HG02798 (cell line): ENCODE results near the gene RFLNA.
"Not testable (repeated sequence)": the region's sequence is repeated elsewhere in the genome, so short reads cannot be mapped to it uniquely, and the experiment has no call there.

Source experiments
- ATAC-seq: cut with Tn5 transposase; IDR thresholded peaks from one replicate; pipeline ENCODE4 v1.9.1; 2021; ENCODE audit warnings: mild to moderate bottlenecking; ENCODE audit not compliant: unreplicated experiment, poor library complexity

The RFLNA gene

GRCh38 chr12:124317400-124317799, 22.5 kb downstream of the RFLNA start:
- ATAC-seq = no peak

DNA sequence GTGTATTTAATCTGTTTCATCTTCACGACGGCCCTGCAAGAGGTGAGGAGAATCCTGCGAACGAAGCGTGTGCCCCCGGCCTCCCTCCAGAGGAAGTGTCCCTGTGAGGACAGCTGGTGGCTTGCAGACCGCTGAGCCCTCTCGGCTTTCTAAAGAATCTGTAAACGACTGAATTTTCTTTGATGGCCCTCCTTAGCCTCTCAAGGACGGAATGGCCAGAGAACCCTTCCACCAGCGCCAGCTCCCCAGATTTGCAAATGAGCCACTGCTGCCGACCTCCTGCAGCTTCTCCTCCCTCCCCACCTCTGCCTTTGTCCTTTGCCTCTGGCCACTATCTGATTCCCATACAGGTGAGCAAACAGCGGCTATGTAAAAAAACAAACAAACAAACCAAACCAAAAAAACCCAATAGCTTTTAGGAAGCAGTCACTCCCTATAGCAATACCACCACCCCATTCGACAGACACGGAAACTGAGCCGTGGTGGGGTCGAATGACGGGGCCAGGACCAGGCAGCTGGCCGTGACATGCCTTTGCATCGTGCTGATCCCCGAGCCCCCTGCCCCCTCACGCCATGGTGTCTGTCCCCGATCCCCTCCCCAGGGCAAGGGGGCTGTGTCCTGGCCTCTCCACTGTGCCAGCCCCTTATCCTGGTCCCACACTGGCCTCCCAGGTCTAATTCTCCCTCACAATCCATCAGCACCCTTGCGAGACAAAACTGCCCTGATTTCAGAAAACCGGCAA, 23.6 kb downstream of the RFLNA start:
- no peak for ATAC-seq

DNA sequence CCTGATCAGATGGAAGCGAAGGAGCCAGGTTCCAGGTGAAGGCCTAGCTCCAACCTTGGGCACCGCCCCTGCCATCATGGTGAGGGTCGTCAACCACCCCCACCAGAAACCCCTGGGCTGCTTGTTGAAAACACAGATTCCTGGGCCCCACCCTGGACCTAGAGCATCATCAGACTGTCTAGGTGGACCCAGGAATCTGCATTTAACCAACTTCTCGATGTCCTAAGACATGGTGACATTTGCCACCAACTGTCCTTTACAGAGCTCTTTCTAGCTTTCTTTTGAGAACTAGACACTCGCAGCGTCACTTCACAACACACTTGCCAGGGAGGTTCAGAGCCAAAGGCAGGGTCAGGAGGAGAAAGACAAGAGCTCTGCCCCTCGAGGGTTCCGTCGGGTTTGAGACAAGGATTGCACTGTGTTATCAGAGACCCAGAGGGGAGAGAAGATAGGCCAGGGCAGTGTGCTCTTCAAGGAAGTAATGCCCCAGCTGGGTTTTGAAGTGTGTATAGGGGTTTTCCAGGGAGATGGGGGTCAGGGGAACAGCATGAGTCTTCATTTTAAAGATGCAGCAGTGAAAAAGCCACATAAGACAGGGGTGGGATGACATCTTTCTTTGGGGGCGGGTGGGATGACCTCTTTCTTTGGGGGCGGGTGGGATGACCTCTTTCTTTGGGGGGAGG, 24.6 kb downstream of the RFLNA start:
- no peak for ATAC-seq

- ATAC-seq = peak; percentile 71
These were observed 26.2 kb downstream of the RFLNA start for GRCh38 chr12:124321040-124321481.

GRCh38 chr12:124321556-124322270, 26.8 kb downstream of the RFLNA start:
- ATAC-seq = peak; percentile 6

DNA sequence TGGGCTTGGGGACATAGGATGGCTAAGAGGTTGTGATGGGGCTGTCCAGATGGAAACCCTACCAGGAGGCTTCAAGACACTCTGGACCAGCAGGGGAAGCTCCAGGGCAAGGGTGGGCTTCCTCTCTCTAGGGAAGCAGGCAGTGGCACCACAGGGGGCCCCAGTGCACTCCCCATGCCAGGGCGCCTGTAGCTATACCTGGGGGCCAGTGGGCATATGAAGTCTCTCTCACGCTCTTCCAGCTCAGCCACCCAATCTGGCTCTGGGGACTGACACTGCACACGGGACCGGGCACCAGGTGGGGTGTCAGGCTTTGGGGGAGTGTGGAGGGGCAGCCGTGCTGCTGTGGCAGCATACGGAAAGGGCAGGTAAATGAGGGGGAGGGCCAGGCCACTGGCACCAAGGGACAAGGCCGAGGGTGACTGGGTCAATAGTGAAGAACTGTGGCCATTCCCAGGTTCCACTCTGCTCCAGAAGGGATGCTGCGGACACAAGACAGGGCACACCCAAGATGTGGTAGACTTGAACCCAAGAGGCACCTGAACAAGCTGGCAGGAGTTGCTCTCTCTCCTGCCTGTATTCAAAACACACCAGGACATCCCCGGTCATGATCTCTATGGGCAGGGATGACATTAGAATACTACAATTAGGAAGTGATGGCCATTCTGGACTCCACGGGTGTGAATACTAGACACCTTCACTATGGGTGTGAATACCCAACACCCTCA, 27.5 kb downstream of the RFLNA start:
- ATAC-seq = no peak

- not testable (repeated sequence) for ATAC-seq
These were observed 28.1 kb downstream of the RFLNA start for GRCh38 chr12:124322999-124323328.

DNA sequence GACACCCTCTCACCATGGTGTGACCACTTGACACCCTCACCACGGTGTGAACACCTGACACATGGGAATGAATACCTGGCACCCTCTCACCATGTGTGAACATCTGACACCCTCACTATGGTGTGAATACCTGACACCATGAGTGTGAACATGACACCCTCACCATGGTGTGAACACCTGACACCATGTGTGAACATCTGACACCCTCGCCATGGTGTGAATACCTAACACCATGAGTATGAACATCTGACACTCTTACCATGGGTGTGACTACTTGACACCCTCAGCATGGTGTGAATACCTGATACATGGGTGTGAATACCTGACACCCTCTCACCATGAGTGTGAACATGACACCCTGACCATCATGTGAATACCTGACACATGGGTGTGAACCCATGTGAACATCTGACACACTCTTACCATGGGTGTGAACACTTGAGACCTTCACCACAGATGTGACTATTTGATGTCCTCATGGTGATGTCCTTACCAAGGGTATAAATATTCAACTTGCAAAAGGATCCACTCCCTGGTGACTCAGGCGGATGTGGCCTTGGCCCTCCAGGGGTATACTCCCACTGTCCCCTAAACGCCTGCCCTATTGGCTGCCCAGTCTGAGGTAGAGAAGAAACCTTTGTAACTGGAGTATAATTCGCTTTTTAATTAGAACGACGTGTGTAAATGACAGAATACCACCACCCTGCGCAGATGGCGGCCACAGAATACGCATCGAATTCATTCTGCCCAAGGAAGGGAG, 29.1 kb downstream of the RFLNA start:
- ATAC-seq = no peak

GRCh38 chr12:124324803-124325705, 30.2 kb downstream of the RFLNA start:
- ATAC-seq = no peak

GRCh38 chr12:124326104-124326503, 31.2 kb downstream of the RFLNA start:
- no peak for ATAC-seq

DNA sequence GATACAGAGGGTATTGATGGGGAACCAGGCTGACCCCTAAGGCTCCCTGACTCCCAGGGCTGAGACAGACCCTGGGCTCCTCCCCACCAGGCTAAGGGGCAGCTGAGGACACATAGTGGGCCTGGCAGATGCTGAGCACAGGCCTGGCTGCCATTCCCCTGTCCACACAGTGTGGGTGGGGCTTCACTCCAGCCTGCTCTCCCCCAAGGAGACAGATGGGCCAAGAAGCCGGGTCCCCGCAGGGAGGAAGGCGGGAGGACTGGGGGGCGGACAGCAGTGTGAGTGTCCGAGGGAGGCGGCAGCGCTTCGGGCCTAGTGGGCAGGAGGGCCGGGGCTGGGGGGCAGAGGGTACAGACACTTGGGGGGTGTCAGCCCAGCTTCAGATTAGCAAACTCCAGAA, 32.0 kb downstream of the RFLNA start:
- ATAC-seq = no peak

DNA sequence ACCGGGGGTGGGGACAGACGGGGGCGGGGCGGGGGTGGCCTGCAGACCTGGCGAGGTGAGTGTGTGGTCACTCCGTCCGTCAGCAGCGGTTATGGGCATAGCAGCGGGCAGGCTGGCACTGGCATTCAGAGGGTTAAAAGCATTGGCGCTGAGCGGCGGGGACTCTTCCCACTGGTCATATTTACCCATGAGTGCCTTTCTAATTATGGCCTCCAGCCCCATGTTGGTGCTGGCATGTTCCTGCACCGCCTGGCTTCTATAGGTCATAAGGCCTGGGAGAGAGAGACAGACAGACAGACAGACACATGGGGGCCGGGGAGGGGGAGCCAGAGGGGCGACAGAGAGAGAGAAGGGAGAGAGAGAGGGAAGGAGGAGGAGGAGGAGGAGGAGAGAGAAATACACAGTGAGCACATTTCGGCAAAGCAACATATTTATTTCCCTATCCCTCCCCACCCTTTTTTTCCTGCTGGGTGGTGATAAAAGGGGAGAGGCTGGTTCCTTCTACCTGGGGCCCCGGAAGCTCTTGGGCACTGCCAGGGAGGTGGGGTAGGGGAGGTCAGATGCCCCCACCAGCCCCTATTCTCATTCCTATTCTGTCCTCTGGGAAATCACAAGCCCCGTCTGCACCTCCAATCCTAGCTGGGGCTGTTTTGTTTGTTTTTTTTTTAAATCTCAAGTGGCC, 32.6 kb downstream of the RFLNA start:
- ATAC-seq = no peak

DNA sequence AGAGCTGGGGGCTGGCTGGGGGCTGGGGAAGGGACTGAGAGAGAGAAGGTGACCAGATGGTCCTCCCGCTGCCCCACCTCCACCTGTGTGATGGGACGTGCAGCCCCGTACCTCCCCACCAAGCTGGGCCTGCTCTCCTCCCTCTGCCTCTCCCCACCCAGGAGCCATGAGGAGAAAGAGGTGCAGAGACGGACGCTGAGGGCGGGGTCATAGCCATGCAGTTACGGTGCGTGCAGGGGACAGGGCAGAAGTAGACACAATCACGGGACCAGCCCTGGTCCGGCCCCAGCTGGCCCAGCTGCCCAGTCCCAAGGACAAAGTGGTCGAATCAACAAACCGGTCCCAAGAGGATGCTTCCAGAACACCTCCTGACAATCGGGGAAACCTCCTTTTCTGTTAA, 33.2 kb downstream of the RFLNA start:
- no peak for ATAC-seq

GRCh38 chr12:124328636-124329035, 33.7 kb downstream of the RFLNA start:
- ATAC-seq = no peak

- no peak for ATAC-seq
These were observed 37.3 kb downstream of the RFLNA start for GRCh38 chr12:124332058-124332672.

DNA sequence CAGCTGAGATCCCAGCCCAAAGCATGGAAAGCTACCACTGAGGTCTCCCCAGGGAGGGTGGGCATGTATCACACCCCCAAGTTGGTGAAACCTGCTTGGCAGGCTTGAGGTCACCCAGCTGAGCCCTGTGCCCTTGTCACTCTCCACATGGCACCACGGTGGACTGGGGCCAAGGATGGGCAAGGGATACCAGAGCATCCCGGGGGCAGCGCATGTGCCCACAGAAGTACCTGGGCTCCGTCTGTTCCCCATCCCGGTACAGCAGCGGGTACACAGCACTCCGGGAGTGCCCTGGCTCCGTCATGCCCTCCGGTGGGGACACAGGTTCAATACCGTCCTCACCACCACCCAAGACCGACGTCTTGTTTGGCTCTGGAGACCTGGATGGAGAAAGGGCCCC, 38.0 kb downstream of the RFLNA start:
- ATAC-seq = no peak

DNA sequence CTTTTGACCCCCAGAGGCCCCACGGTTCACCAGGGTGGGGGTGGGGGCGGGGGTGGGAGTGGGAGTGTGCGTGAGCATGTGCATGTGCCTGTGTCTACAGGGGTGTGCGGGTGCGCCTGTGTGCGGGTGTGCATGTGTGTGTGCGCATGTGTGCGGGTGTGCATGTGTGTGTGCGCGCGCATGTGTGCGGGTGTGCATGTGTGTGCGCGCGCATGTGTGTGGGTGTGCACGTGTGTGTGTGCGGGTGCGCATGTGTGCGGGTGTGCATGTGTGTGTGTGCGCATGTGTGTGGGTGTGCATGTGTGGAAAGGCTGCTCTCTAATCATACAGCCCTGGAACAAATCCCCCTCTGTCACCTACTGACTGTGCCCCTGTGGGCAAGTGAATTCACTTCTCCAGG, 38.8 kb downstream of the RFLNA start:
- no peak for ATAC-seq

- ATAC-seq = no peak
These were observed 39.4 kb downstream of the RFLNA start for GRCh38 chr12:124334266-124334665.
